HTR-8/SVneo (cell line): Measurements from ENCODE around the gene ZNF709.
A peak's percentile ranks its signal among the peaks of the same experiment; 100 is the strongest.
"Not testable (repeated sequence)": the region's sequence is repeated elsewhere in the genome, so short reads cannot be mapped to it uniquely, and the experiment has no call there.

Experiments used
- DNase-seq: peaks from one replicate; pipeline ENCODE4 v3.0.0; 2011; ENCODE audit warnings: low spot score, mixed read lengths; ENCODE audit not compliant: insufficient read length
- FAIRE-seq: peaks from 2 replicates; lab custom pipeline; 2011; peaks lifted over from hg19 to GRCh38; lab: Jason Lieb, UNC

The ZNF709 gene

DNA sequence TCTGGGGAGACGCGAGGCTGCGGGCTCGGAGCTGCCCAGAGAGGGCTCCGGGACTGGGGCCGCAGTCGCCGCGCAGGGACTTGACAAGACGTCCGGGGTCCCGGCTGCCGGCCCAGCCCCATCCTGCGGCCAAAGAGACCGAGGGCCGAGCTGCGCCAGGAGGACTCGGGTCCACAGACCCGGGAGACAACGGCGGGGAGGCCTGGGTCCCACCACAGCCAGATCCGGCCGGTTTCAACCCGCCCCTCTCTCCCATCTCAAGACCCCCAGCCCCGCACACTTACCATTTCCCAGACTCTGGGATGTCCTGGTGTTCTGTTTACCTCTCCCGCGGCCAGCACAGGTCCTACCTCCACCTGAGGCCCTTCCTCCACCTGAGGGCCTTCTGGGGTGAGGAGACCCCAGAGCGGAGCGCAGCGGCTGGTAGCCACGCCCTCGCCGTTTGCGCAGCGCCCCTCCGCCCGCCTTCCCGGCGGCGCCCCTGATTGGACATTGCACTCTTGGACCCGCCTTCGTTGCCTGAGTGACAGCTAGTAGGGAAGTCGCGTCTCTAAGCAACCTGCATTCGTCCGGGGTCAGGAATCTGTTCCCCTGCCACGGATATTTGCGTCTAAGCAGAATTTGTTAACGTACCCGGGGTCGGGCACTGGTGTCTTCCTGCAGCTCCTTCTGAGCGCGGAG lies at the start of gene ZNF709:
Gene ZNF709 (minus strand): TSS at position 446 of the 681 bp plus-strand sequence. CDS start 159 bp downstream, at position 287.
- peak; percentile 95 for DNase-seq
- FAIRE-seq, result peak; percentile 98

DNA sequence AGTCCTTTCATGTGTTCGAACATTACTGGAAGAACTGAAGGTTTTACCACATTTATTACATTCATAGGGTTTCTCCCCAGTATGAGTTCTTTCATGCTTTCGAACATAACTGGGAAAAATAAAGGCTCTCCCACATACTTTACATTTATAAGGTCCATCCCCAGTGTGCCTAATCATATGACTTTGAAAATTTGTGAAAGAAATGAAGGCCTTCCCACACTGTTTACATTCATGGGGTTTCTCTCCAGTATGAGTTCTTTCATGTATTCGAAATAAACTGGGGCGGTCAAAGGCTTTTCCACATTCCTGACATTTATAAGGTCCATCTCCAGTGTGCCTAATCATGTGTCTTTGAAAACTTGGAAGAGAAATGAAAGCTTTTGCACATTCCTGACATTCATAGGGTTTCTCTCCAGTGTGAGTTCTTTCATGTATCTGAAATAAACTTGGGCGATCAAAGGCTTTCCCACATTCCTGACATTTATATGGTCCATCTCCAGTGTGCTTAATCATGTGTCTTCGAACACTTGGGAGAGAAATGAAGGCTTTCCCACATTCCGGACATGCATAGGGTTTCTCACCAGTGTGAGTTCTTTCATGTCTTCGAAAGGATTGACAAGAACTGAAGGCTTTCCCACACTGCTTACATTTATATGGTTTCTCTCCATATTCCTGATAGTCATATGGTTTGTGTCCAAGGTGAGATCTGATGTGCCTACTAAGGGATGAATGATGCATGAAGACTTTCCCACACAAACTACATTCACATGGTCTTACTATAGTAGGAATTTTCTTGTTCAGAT lies 42.6 kb upstream of the ZNF709 start:
- FAIRE-seq, result no peak
- no peak for DNase-seq

DNA sequence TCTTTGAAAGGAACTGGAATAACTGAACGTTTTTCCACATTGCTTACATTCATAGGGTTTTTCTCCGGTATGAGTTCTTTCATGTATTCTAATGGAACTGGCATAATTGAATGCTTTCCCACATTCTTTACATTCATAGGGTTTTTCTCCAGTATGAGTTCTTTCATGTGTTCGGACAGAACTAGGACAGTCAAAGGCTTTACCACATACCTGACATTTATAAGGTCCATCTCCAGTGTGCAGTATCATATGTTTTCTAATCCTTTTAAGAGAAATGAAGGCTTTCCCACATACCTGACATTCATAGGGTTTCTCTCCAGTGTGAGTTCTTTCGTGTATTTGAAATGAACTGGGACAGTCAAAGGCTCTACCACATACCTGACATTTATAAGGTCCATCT lies 41.9 kb upstream of the ZNF709 start:
- no peak for DNase-seq
- FAIRE-seq, result no peak

DNA sequence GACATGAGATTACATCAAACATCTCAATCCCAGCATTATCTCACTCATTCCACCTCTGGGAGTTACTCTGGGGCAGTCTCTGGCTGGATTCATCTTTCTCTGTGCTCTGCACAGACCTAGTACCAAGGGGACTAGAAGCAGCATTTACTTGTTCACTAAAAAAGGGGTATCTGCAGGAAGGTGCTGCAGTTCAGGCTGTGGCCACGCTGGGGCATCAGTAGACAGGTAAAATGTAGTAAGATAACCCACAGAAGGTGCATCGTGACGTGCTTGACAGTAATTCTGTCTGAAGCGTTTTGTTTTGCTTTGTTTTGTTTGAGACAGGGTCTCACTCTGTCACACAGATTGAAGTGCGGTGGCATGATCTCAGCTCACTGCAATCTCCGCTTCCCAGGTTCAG lies 37.4 kb upstream of the ZNF709 start:
- no peak for DNase-seq

DNA sequence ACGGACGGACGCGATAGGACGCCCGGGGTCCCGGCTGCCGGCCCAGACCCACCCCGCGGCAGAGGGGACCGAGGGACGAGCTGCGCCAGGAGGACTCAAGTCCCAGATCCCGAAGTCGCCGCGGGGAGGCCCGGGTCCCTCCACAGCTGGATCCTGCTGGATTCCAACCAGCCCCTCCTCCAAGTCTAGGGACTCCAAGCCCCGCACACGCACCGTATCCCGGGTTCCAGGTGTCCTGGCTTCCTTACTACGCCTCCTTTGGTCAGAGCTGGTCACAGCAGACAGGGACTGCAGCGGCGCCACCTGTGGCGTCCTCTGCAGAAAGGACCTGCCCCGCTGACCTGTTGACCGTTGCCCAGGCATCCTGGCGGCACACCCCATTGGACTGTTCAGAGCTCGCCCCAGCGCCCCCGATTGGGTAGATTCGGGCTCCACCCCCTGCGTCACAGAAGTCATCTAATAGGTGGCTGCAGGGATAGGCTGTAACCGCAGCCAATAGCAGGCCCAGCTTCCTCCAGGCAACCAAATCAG lies 29.0 kb upstream of the ZNF709 start:
- DNase-seq (no peak), FAIRE-seq (no peak)

More for the DNA sequence above, 37.4 kb upstream of the ZNF709 start:
- FAIRE-seq, result no peak

DNA sequence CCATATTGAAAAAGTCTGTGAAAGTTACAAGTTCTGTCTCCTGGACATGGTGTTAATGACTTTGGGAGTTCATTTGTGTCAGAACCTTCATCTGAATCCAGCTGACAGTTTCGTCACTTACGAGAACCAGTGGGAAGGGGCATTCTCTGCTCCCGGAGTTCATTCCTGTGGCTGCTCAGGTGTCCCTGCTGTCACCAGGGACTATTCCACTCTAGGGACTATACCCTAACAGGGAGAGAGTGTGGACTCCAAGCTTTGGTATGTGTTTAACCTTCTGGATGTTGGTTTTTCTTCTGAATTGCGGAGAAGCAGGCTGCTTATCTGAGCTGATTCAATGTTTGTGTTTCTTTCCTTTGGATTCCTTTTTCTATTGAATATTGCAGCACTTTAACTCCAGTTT lies 12.4 kb upstream of the ZNF709 start:
- no peak for DNase-seq
- no peak for FAIRE-seq

DNA sequence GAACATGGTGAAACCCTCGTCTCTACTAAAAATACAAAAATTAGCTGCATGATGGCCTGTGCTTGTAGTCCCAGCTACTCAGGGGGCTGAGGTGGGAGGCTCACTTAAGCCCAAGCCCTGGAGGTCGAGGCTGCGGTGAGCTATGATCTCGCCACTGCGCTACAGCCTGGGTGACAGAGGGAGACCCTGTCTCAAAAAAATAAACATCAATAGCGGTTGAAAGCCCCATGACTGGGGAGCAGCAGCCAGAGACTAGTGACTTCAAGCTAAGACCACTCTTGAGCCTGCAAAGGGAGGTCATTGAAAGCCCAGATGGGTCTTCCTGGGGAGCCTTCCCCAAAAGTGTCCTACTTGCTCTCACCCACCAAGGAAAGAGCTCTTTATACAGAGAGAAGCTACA lies 11.9 kb upstream of the ZNF709 start:
- FAIRE-seq (no peak), DNase-seq (no peak)

DNA sequence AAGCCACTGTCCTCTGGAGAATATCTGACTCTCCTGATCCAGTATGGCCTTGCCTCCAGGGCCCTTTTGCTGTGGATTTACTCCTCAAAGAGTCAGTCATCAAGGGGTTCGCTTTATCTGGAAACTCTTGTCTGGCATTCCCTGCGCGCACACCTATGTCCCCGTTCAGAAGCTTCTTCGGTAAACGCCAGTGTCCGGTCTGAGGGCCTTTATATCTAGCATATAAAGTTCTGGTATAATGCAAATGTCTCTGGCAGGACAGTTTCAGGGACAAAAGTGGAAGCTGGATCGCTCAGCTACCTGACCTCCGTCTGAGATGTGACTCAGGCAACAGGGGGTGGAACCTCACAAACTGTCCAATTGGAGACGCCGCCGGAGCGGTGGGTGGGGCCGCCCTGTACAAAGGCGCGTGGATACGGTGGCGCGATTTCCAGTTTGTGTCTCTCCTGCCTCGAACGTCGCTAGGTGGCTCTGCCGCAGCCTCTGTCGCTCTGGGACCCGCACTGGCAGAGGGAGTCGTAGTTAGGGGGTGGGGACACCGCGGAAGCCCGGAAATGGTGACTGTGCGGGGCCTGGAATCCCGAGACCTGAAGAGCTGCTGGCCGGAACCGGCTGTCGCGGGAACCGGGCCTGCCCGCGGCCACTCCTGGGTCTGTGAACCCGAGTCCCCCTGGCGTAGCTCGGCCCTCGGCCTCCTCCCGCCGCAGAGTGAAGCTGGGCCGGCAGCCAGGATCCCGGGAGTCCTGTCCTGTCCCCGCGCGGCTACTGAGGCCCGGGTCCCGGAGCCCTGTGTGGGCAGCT lies 10.6 kb upstream of the ZNF709 start:
- DNase-seq (peak; percentile 75), FAIRE-seq (peak; percentile 89)

DNA sequence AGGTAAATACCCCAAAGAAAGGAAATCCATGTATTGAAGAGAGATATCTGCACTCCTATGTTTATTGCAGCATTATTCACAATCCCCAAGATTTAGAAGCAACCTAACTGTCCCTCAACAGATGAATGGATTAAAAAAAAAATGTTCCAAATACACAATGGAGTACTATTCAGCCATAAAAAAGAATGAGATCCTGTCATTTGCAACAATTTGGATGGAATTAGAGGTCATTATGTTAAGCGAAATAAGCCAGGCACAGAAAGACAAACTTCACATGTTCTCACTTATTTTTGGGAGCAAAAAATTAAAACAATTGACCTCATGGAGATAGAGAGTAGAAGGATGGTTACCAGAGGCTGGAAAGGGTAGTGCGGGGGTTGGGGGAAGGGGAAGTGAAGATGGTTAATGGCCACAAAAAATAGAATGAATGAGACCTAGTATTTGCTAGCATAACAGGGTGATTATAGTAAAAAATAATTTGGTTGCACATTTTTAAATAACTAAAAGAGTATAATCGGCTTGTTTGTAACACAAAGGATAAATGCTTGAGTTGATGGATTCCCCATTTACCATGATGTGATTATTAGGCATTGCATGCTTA lies 9.7 kb upstream of the ZNF709 start:
- no peak for FAIRE-seq

DNA sequence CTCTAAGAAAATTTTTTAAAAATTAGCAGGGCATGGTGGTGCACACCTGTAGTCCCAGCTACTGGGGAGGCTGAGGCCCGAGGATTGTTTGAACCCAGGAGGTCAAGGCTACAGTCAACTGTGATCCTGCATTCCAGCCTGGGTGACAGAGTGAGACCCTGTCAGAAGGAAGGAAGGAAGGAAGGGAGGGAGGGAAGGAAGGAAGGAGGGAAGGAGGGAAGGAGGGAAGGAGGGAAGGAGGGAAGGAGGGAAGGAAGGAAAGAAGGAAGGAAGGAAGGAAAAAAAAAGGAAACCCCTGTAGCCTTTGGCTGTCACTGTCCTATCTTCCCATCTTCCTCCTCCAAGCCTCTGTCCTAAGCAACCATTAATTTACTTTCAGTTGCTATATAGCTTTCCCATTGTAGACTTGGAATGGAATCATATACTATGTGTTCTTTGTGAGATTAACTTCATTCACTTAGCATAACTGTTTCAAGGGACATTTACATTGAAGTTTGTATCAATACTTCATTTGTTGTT lies 1.7 kb upstream of the ZNF709 start:
- not testable (repeated sequence) for FAIRE-seq, DNase-seq

More for the DNA sequence above, 9.7 kb upstream of the ZNF709 start:
- no peak for DNase-seq

DNA sequence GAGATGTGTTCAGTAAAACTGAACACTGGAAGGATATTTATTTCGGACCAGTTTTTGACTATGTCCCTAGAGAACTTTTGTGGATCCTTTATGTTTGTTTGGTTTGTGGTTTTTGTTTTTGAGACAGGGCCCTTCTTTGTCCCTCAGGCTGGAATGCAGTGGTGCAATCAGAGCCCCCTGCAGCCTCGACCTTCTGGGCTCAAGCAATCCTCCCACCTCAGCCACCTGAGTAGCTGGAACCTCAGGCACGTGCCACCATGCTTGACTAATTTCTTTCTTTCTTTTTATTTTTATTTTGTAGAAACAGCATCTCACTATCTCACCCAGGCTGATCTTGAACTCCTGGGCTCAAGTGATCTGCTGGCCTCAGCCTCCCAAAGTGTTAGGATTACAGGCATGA lies 955 bp upstream of the ZNF709 start:
- no peak for FAIRE-seq
- no peak for DNase-seq

DNA sequence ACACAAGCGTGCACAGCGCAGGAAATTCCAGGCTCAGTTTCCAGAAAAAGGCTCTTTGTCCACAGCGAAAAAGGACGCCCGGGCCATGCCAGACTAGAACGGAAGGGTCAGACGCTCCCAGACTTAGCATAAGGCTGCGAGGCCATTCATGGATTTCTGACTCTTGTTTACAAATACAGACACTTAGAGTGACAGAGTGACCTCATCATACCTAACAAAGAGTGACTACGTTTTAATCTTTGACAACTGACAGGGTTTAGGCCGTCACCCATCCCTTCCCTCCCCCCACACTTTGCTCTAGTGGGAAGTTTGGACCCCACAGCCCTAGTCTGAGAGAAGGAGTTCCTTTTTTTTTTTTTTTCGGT lies 418 bp upstream of the ZNF709 start:
- DNase-seq, result no peak
- FAIRE-seq, result no peak

DNA sequence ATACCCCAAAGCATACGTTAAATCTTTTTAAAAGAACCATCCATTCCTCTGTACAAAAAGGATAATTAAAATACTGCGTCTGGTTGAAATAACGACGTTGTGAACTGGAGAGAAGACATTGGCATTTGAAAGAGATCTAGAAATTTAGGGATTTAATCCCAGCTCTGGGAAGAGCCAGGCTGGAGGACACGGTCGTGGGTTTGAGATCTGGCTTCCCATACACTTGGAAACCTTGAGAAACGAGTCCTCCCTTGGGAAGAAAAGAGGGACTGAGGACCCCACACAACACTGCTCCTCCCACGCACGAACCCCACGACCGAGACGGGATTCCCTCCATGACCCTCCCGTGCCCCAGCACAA lies 625 bp downstream of the ZNF709 start:
- FAIRE-seq (no peak), DNase-seq (no peak)

DNA sequence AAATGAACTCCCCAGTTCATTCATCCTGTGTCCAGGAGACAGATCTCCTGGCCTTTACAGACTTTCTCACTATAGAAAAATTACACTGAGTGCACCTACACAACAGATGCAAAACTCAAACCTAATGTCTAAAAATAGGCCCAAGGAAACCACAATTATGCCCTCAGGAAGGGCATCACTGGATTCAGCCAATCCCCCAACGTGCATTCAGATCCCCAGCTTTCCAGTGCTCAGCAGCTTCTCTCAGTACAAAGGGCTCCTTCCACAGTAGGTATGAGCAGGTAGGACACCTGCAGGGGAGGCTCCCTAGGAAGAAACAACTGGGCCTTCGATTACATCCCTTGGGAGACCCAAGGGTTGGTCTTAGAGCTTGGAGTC lies 2.1 kb downstream of the ZNF709 start:
- no peak for DNase-seq
- no peak for FAIRE-seq

DNA sequence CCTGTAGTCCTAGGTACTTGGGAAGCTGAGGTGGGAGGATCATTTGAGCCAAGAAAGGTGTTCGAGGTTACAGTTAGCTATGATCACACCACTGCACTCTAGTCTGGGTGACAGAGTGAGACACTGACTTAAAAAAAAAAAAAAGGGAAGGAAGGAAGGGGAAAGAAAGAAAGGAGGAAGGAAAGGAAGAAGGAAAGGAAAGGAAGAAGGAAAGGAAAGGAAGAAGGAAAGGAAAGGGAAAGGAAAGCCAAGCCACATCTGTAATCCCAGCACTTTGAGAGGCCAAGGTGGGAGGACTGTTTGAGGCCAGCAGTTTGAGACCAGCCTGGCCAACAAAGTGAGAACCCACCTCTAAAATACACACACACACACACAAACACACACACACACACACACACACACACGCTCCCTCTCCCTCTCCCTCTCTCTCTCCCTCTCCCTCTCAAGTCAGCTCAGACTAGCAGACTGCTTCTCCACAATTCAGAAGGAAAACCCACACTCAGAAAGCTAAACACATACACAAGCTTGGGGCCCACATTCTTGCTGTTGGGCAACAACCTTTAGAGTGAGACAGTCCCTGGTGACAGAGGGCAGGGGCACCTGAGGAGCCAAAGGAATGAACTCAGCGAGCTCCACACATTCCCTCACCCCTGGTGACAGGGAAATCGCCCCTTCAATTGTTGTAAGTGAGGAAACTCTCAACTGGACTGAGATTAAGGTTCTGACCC lies 2.7 kb downstream of the ZNF709 start:
- FAIRE-seq (peak; percentile 23), DNase-seq (no peak)

DNA sequence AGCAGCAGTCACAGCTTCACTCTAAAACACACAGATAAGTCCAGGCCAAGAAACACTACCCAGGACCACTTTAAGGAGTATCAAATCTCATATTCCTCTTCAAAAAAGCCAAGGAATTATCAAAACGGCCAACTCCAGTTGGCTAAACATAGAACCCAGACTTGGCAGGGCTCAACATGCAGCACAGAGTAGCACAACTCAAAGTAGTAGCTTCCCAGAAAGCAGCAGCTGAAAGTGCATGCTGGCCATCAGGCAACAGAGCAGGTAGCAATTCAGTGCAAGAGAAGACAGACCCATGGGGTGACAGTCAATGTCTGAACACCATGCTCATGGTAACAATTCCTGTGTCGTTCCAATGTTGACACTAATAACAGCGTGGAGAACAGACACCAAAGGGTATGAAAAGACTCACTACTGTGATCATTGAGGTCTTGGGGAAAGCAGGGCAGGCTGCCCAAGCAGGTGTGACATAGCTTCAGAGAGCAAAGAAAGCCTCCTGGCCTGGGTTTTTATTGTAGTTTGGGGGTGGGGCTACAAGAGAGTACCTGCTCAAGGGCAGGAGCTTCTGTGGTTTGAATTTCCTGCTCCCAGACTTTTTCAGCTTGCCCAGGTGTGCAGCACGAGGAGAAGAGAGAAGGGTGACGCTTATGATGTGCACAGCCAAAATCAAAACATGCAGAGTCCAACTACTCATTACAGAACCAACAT lies 6.2 kb downstream of the ZNF709 start:
- peak; percentile 54 for FAIRE-seq
- DNase-seq, result no peak

DNA sequence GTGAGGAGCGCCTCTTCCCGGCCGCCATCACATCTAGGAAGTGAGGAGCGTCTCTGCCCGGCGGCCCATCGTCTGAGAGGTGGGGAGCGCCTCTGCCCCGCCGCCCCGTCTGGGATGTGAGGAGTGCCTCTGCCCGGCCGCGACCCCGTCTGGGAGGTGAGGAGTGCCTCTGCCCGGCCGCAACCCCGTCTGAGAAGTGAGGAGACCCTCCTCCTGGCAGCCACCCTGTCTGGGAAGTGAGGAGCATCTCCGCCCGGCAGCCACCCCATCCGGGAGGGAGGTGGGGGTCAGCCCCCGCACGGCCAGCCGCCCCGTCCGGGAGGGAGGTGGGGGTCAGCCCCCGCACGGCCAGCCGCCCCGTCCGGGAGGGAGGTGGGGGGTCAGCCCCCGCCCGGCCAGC lies 17.0 kb downstream of the ZNF709 start:
- DNase-seq, FAIRE-seq: not testable (repeated sequence)

DNA sequence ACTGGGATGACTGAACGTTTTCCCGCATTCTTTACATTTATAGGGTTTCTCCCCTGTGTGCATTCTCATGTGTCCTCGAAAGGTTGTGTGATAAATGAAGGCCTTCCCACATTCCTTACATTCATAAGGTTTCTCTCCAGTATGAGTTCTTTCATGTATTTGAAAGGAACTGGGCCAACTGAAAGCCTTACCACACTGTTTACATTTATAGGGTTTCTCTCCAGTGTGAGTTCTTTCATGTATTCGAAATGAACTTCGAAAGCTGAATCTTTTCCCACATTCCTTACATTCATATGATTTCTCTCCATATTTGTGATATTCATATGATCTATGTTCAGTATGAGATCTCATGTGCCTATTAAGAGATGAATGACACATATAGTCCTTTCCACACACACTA lies 19.4 kb downstream of the ZNF709 start:
- DNase-seq (no peak), FAIRE-seq (no peak)

DNA sequence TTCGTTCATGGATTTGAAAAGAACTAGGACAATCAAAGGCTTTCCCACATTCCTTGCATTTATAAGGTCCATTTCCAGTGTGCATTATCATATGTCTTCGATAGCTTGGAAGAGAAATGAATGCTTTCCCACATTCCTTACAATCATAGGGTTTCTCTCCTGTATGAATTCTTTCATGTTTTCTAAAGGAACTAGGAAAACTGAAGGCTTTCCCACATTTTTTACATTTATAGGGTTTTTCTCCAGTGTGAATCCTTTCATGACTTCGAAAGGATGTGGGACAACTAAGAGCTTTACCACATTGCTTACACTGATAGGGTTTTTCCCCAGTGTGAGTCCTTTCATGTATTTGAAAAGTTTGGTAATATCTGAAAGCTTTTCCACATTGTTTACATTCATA lies 19.8 kb downstream of the ZNF709 start:
- no peak for DNase-seq
- no peak for FAIRE-seq
